ENCODE data around the gene GAPDH. TPM values are rescaled to one million over a fixed set of nuclear protein-coding genes. Genes with fewer than 3 reads are reported as not detected.
A peak's percentile ranks its signal among the peaks of the same experiment; 100 is the strongest.
"Not testable (repeated sequence)": the region's sequence is repeated elsewhere in the genome, so short reads cannot be mapped to it uniquely, and the experiment has no call there.

The GAPDH gene
- total RNA-seq, result 4,161 TPM
- long read RNA-seq, transcript GAPDH-210 (2 exons, 390 nt), result minor isoform, 5 of 7,241 reads
- long read RNA-seq, transcript GAPDH-204 (8 exons, 1,256 nt), result minor isoform, 40 of 7,241 reads
- long read RNA-seq, transcript GAPDH-201 (9 exons, 1,875 nt), result major isoform, 6,889 of 7,241 reads
- long read RNA-seq, transcript GAPDH-205 (9 exons, 1,348 nt), result minor isoform, 9 of 7,241 reads
- long read RNA-seq, partial matches to known transcripts, result 190 of 7,241 reads
- long read RNA-seq, other reads (novel, unspliced or antisense), result 108 of 7,241 reads

DNA sequence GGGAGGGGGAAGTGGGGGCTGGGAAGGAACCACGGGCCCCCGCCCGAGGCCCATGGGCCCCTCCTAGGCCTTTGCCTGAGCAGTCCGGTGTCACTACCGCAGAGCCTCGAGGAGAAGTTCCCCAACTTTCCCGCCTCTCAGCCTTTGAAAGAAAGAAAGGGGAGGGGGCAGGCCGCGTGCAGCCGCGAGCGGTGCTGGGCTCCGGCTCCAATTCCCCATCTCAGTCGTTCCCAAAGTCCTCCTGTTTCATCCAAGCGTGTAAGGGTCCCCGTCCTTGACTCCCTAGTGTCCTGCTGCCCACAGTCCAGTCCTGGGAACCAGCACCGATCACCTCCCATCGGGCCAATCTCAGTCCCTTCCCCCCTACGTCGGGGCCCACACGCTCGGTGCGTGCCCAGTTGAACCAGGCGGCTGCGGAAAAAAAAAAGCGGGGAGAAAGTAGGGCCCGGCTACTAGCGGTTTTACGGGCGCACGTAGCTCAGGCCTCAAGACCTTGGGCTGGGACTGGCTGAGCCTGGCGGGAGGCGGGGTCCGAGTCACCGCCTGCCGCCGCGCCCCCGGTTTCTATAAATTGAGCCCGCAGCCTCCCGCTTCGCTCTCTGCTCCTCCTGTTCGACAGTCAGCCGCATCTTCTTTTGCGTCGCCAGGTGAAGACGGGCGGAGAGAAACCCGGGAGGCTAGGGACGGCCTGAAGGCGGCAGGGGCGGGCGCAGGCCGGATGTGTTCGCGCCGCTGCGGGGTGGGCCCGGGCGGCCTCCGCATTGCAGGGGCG lies at the start of gene GAPDH:
TSS of gene GAPDH (plus strand) at position 595 of the 772 bp plus-strand sequence. CDS start 316 bp downstream, outside the sequence.
- peak; percentile 95 for DNase-seq
- no peaks in the 10 kb centered on the region for H3K27me3 ChIP-seq (ENCODE audit: low read depth)
- H3K4me3 ChIP-seq, result peak within 1 kb of the TSS; percentile 99
- intact Hi-C loops (cut with micrococcal nuclease), result no loop called here
- peaks cover 75% of the 10 kb centered on the region for H3K4me1 ChIP-seq
- peak within 1 kb of the TSS; percentile 97 for H3K27ac ChIP-seq (replicated peaks)
- H3K36me3 ChIP-seq, result peaks cover 62% of the 10 kb centered on the region
- TF ChIP-seq, protein P1, sequence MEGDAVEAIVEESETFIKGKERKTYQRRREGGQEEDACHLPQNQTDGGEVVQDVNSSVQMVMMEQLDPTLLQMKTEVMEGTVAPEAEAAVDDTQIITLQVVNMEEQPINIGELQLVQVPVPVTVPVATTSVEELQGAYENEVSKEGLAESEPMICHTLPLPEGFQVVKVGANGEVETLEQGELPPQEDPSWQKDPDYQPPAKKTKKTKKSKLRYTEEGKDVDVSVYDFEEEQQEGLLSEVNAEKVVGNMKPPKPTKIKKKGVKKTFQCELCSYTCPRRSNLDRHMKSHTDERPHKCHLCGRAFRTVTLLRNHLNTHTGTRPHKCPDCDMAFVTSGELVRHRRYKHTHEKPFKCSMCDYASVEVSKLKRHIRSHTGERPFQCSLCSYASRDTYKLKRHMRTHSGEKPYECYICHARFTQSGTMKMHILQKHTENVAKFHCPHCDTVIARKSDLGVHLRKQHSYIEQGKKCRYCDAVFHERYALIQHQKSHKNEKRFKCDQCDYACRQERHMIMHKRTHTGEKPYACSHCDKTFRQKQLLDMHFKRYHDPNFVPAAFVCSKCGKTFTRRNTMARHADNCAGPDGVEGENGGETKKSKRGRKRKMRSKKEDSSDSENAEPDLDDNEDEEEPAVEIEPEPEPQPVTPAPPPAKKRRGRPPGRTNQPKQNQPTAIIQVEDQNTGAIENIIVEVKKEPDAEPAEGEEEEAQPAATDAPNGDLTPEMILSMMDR (IDR thresholded peaks at IDR 0.05; ENCODE audit: borderline replicate concordance), result no peak
- H3K9me3 ChIP-seq (replicated peaks), result no peaks in the 10 kb centered on the region

DNA sequence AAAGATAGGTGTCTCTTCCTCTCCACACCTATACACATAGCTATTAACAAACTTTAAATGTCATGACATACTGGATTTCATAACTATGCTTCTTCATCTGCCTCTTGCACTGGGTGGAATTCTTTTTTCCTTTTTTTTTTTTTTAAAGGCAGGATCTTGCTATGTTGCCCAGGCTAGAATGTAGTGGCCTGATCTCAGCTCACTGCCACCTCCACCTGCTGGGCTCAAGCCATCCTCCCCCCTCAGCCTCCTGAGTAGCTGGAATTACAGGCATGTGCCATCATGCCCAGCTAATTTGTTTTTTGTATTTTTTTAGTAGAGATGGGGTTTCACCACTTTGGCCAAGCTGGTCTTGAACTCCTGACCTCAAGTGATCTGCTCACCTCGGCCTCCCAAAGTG lies 46.1 kb upstream of the GAPDH start:
- Histone ChIP-seq H3K27ac (replicated peaks) (no peak overlapping the region), H3K4me1 (peaks cover 13% of the 10 kb centered on the region), H3K9me3 (replicated peaks) (no peaks in the 10 kb centered on the region), H3K4me3 (no peak overlapping the region), H3K36me3 (peaks cover 11% of the 10 kb centered on the region), H3K27me3 (ENCODE audit: low read depth) (no peaks in the 10 kb centered on the region)
- no peak for DNase-seq
- TF ChIP-seq, protein P1 (IDR thresholded peaks at IDR 0.05; ENCODE audit: borderline replicate concordance), result no peak
- intact Hi-C loops (cut with micrococcal nuclease), result no loop called here

DNA sequence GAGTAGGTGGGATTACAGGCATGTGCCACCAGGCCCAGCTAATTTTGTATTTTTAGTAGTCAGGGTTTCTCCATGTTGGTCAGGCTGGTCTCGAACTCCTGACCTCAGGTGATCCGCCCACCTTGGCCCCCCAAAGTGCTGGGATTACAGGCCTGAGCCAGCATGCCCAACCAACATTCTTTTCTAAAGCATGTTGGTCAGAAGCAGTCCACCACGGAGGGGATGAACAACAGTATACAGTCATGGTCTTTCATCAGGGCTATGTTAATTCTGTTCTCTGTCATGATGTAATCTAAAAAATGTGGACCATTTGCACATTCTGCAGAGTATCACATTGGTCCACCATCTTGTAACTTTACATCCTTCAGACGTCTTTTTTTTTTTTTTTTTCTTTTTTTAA lies 44.9 kb upstream of the GAPDH start:
- Histone ChIP-seq H3K27ac (replicated peaks) (no peak overlapping the region), H3K9me3 (replicated peaks) (no peaks in the 10 kb centered on the region), H3K36me3 (peaks cover 11% of the 10 kb centered on the region), H3K4me3 (no peak overlapping the region), H3K27me3 (ENCODE audit: low read depth) (no peaks in the 10 kb centered on the region), H3K4me1 (peaks cover 23% of the 10 kb centered on the region)
- intact Hi-C loops (cut with micrococcal nuclease), result no loop called here
- TF ChIP-seq, protein P1 (IDR thresholded peaks at IDR 0.05; ENCODE audit: borderline replicate concordance), result no peak
- no peak for DNase-seq

DNA sequence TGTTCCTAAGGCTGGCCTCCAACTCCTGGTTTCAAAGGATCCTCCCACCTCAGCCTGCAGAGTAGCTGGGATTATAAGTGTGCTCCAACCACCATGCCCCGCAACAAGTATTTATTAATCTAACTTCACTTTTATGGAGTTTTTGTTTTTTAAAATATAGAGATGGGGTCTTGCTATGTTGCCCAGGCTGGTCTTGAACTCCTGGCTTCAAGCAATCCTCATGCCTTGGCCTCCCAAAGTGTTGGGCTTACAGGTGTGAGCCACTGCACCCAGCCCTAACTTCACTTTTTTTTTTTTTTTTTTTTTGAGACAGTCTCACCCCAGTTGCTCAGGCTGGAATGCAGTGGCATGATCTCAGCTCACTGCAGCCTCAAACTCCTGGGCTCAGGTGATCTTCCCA lies 43.6 kb upstream of the GAPDH start:
- H3K9me3 ChIP-seq (replicated peaks); H3K27ac ChIP-seq (replicated peaks); H3K27me3 ChIP-seq (ENCODE audit: low read depth); DNase-seq; H3K4me3 ChIP-seq; intact Hi-C loops (cut with micrococcal nuclease): not testable (repeated sequence)
- Histone ChIP-seq H3K36me3 (peaks cover 11% of the 10 kb centered on the region), H3K4me1 (peaks cover 35% of the 10 kb centered on the region)

DNA sequence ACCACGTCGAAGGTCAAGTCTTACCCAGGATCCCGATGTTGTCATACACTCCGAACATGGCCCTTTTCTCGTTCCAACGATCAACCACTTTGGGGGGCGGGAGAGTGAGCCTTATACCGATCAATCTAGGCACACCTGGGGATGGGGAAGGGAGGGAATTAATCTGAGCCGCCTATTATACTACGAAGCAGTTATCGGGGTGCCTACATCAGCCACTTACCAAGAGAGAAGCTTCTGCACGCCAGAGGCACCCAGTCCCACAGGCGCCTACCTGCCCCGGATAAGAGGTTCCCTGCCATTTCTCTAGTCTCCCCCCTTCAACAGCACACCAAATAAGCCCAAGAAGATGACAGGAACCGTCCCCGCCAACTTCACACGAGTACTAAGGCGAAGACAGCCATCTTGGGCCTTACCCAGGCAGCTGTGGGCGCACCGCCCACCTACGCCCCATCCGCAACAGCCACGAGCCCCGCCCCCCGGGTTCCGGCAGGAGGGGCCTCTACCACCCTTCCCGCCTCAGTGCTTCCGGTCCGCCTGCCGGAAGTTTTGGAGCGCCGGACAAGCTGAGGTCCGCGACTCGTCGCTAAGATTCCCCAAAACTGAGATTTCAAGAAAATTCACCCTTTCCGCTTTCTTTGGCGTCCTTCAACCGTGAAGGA lies 41.4 kb upstream of the GAPDH start, which contains the start of gene MRPL51:
TSS of gene MRPL51 (minus strand) at position 425 of the 659 bp plus-strand sequence. CDS start at position 299, 126 bp downstream.
- intact Hi-C loops (cut with micrococcal nuclease), result no loop called here
- DNase-seq, result peak; percentile 97
- Histone ChIP-seq H3K4me3 (peak within 1 kb of the TSS; percentile 98), H3K4me1 (peaks cover 37% of the 10 kb centered on the region), H3K27ac (replicated peaks) (peak within 1 kb of the TSS; percentile 100), H3K9me3 (replicated peaks) (no peaks in the 10 kb centered on the region), H3K36me3 (peaks cover 22% of the 10 kb centered on the region), H3K27me3 (ENCODE audit: low read depth) (no peaks in the 10 kb centered on the region)
- TF ChIP-seq, protein P1 (IDR thresholded peaks at IDR 0.05; ENCODE audit: borderline replicate concordance), result no peak

Measured in left ventricle myocardium inferior (tissue), 1 donor.